ELF-1 (cell line): ENCODE results near the gene LY9.

Experiments used
- DNase-seq: peaks from one replicate; pipeline ENCODE4 v3.0.0-alpha.2; 2016; ENCODE audit warnings: low read depth, low spot score

LY9 gene

GRCh38 chr1:160795951-160796383, at the start of gene LY9:
LY9 (plus strand) TSS chr1:160796174; CDS start chr1:160796188, 14 bp downstream.
- DNase-seq = no peak

- DNase-seq = no peak
These were observed 49.0 kb upstream of the LY9 start for GRCh38 chr1:160746836-160747500.

GRCh38 chr1:160747717-160748116, 48.3 kb upstream of the LY9 start:
- no peak for DNase-seq

GRCh38 chr1:160748181-160748877, 47.6 kb upstream of the LY9 start:
- DNase-seq = no peak

GRCh38 chr1:160748878-160749269, 47.1 kb upstream of the LY9 start:
- DNase-seq = no peak

GRCh38 chr1:160750608-160751007, 45.4 kb upstream of the LY9 start:
- no peak for DNase-seq

- DNase-seq = no peak
These were observed 43.6 kb upstream of the LY9 start for GRCh38 chr1:160752406-160752805.

- DNase-seq = no peak
These were observed 43.0 kb upstream of the LY9 start for GRCh38 chr1:160752924-160753323.

- DNase-seq = no peak
These were observed 42.4 kb upstream of the LY9 start for GRCh38 chr1:160753594-160753993.

- DNase-seq = no peak
These were observed 40.5 kb upstream of the LY9 start for GRCh38 chr1:160755461-160755860.

GRCh38 chr1:160755911-160756848, 39.8 kb upstream of the LY9 start:
- no peak for DNase-seq

GRCh38 chr1:160756849-160757201, 39.1 kb upstream of the LY9 start:
- no peak for DNase-seq

- no peak for DNase-seq
These were observed 37.5 kb upstream of the LY9 start for GRCh38 chr1:160758521-160758920.

- DNase-seq = no peak
These were observed 36.2 kb upstream of the LY9 start for GRCh38 chr1:160759740-160760139.

- no peak for DNase-seq
These were observed 34.9 kb upstream of the LY9 start for GRCh38 chr1:160761046-160761445.

GRCh38 chr1:160761886-160762285, 34.1 kb upstream of the LY9 start:
- no peak for DNase-seq

GRCh38 chr1:160763993-160764392, 32.0 kb upstream of the LY9 start:
- DNase-seq = no peak

- DNase-seq = no peak
These were observed 28.3 kb upstream of the LY9 start for GRCh38 chr1:160767395-160768294.

- peak; percentile 36 for DNase-seq
These were observed 27.7 kb upstream of the LY9 start for GRCh38 chr1:160768295-160768657.

- no peak for DNase-seq
These were observed 23.6 kb upstream of the LY9 start for GRCh38 chr1:160772331-160772730.

GRCh38 chr1:160773093-160773492, 22.9 kb upstream of the LY9 start:
- no peak for DNase-seq
